ENCODE results near the gene ATP11A. TPM values are rescaled to one million over a fixed set of nuclear protein-coding genes. Genes with fewer than 3 reads are reported as not detected.

The ATP11A gene
- total RNA-seq, 3 donors from 2014 or later = 22.1 to 27.2 (median 26.8) TPM

DNA sequence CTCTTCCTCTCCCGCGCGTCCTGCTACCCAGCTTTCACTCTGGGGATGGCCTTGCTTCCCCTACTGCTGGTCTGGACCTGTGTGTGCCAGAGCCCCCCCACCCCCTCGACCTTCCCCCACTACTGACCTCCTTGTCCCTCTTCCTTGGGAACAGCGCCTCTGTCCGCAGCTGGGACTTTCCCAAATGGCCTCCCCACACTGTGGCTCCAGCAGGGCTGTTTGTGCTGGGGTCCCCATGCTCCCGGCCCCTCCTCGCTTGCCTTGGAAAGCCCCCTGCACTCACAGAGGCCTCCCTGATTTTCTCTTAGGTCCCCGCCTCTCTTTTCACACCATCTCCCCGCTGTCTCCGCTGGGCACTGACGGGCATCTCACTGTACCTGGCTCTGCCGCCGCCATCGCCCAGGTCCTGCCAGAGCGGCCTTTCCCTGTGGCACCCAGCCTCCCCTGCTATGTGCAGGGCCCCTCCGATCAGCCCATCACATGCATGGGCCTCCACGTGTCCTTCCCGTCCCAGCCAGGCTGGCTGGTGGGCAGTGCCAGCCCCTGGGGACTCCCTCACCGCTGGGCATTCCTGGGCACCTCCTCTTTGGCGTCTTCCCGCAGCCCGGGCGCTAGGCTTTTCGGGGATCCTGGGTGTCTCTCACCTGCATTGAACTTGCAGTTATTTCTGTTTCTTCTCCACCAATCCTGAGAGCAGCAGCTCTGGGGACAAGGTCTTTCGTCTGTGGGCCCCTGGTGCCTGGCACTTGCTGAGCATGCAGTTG is 118.7 kb downstream of the ATP11A start:
- Histone ChIP-seq H3K4me1 (no peaks in the 10 kb centered on the region), H3K9me3 (no peaks in the 10 kb centered on the region), H3K27ac (no peak overlapping the region), H3K4me3 (no peak overlapping the region), H3K36me3 (no peaks in the 10 kb centered on the region), H3K27me3 (no peaks in the 10 kb centered on the region)
- no peak for TF ChIP-seq POLR2A (IDR thresholded peaks at IDR 0.05)
- TF ChIP-seq POLR2AphosphoS5 (IDR thresholded peaks at IDR 0.05) = no peak
- no peak for TF ChIP-seq CTCF (IDR thresholded peaks at IDR 0.05)
- DNase-seq (ENCODE audit: low spot score in 2 of 2) = no peak
- intact Hi-C loops (cut with DNase I; ENCODE audit: low total_unique reads) = no loop called here

DNA sequence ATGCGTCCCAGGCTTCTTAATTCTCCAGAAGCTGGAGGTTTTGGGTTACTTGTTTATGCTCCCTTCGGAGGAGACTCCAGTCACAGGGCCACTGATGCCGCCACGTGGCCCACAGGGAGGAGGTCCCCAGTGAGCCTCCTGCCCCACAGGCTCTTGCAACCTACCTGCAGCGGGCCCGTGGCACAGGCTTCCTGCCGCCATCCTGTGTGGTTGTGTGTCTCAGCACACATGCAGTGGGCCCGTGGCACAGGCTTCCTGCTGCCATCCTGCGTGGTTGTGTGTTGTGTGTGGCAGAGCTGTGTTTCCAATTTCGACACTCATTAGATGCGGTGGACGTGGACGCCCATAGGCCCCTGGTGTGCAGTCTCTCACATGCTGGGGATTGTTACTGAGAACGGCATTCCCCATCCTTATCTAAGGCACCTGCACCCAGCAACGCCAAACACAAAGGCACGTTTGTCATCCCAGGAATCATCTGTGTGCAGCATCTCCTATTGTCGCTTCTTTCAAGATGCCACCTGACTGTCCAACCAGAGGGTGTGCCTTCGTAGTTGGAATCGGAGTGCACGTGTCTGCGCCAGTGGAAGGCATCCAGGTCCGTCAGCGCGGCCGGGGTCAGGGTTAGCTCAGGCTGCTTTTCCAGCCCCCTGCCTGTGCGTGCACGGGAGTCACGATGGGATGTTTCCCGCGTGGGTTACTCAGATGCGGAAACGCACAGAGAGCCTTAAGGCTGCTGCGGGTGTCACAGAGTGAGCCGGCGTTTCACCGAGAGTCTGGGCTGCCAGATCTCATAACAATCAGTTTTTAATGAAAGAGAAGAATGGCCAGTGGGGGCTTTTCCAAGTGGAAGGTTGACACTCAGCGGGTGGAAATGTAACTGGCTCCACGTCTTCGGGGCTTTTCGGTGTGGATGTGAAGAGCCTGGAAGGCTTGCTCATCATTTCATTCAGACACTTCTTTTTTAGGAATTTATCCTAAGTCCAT is 119.8 kb downstream of the ATP11A start:
- no peaks in the 10 kb centered on the region for H3K36me3 ChIP-seq
- no peak overlapping the region for H3K4me3 ChIP-seq
- no peak for DNase-seq (ENCODE audit: low spot score in 2 of 2)
- H3K27ac ChIP-seq = no peak overlapping the region
- TF ChIP-seq POLR2A (IDR thresholded peaks at IDR 0.05) (no peak), CTCF (IDR thresholded peaks at IDR 0.05) (no peak), POLR2AphosphoS5 (IDR thresholded peaks at IDR 0.05) (no peak)
- no peaks in the 10 kb centered on the region for H3K9me3 ChIP-seq
- H3K4me1 ChIP-seq = no peaks in the 10 kb centered on the region
- intact Hi-C loops (cut with DNase I; ENCODE audit: low total_unique reads) = no loop called here
- H3K27me3 ChIP-seq = no peaks in the 10 kb centered on the region

DNA sequence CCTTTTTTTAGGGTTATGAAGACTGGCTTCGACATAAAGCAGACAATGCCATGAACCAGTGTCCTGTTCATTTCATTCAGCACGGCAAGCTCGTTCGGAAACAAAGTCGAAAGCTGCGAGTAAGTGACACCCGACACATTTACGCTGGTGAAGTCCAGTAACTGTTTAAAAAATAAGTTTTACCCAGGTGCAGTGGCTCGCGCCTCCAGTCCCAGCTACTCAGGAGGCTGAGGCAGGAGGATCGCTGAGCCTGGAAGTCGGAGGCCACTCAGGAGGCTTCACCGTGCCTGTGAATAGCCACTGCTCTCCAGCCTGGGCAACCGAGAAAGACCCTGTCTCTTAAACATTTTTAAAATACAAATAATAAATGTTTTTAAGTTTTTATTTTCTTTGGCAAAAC is 120.8 kb downstream of the ATP11A start:
- Histone ChIP-seq H3K27me3 (no peaks in the 10 kb centered on the region), H3K9me3 (no peaks in the 10 kb centered on the region), H3K27ac (no peak overlapping the region), H3K4me3 (no peak overlapping the region), H3K36me3 (no peaks in the 10 kb centered on the region), H3K4me1 (no peaks in the 10 kb centered on the region)
- intact Hi-C loops (cut with DNase I; ENCODE audit: low total_unique reads) = no loop called here
- TF ChIP-seq POLR2AphosphoS5 (IDR thresholded peaks at IDR 0.05) (no peak), POLR2A (IDR thresholded peaks at IDR 0.05) (no peak), CTCF (IDR thresholded peaks at IDR 0.05) (no peak)
- no peak for DNase-seq (ENCODE audit: low spot score in 2 of 2)

- Histone ChIP-seq H3K27ac (peak overlapping the region in 1 of 2 donors; percentile 63), H3K4me3 (no peak overlapping the region), H3K4me1 (no peaks in the 10 kb centered on the region), H3K27me3 (no peaks in the 10 kb centered on the region), H3K36me3 (no peaks in the 10 kb centered on the region), H3K9me3 (no peaks in the 10 kb centered on the region)
- no peak for TF ChIP-seq POLR2AphosphoS5 (IDR thresholded peaks at IDR 0.05)
- TF ChIP-seq CTCF (IDR thresholded peaks at IDR 0.05) = no peak
- TF ChIP-seq POLR2A (IDR thresholded peaks at IDR 0.05) = no peak
- intact Hi-C loops (cut with DNase I; ENCODE audit: low total_unique reads) = no loop called here
- no peak for DNase-seq (ENCODE audit: low spot score in 2 of 2)
Observed at GRCh38 chr13:112812306-112813055, 122.6 kb downstream of the ATP11A start.
